Spleen (tissue), 7 donors: ENCODE measurements around the gene FLT1.

ENCODE experiments used
- POLR2A ChIP-seq, 3 donors: fragments of 450-650 bp; IDR thresholded peaks; one replicate each; pipeline ENCODE4 v1.5.1; 2017; ENCODE audit warnings: antibody characterized with exemption in 3 of 3, mild to moderate bottlenecking in 1 of 3
- POLR2AphosphoS5 ChIP-seq, 3 donors: sonication (generic); formaldehyde crosslinking; IDR thresholded peaks; one replicate each; pipeline ENCODE4 v1.5.1; 2017; ENCODE audit warnings: antibody characterized with exemption in 3 of 3
- TF ChIP-seq, protein P1 (sequence below), 11 experiments: fragments of 200-600 bp in 7 of 11; fragments of 450-650 bp in 4 of 11; sonication (generic) in 4 of 11; IDR thresholded peaks in 8 of 11; conservative IDR thresholded peaks in 3 of 11; 1 replicate in 7 of 11; 2 replicates in 4 of 11; pipeline versions ENCODE4 v1.4.0 to v1.8.0; 2016 to 2021; ENCODE audit warnings: antibody characterized with exemption in 11 of 11, inconsistent platforms in 4 of 11, mild to moderate bottlenecking in 1 of 11
- donor health status: DM: no; HTN: no; CAD: no; lungs with moderate emphysema.
- donor health status: DM: no; HTN: no; CAD: no.
- donor health status: DM: no; HTN: no; CAD: no.

GRCh38 chr13:28541966-28542365 is 47.0 kb upstream of the FLT1 start:
- no peak for TF ChIP-seq POLR2A (IDR thresholded peaks at IDR 0.05)
- TF ChIP-seq, protein P1, sequence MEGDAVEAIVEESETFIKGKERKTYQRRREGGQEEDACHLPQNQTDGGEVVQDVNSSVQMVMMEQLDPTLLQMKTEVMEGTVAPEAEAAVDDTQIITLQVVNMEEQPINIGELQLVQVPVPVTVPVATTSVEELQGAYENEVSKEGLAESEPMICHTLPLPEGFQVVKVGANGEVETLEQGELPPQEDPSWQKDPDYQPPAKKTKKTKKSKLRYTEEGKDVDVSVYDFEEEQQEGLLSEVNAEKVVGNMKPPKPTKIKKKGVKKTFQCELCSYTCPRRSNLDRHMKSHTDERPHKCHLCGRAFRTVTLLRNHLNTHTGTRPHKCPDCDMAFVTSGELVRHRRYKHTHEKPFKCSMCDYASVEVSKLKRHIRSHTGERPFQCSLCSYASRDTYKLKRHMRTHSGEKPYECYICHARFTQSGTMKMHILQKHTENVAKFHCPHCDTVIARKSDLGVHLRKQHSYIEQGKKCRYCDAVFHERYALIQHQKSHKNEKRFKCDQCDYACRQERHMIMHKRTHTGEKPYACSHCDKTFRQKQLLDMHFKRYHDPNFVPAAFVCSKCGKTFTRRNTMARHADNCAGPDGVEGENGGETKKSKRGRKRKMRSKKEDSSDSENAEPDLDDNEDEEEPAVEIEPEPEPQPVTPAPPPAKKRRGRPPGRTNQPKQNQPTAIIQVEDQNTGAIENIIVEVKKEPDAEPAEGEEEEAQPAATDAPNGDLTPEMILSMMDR (IDR thresholded peaks at IDR 0.05 in 8 of 11, conservative IDR thresholded peaks at IDR 0.05 in 3 of 11): no peak
- TF ChIP-seq POLR2AphosphoS5 (IDR thresholded peaks at IDR 0.05): no peak
